Colonic mucosa (tissue), 4 donors: ENCODE results near the gene OR5A1. TPM values are rescaled to one million over a fixed set of nuclear protein-coding genes. Genes with fewer than 3 reads are reported as not detected.
"Not testable (repeated sequence)": the region's sequence is repeated elsewhere in the genome, so short reads cannot be mapped to it uniquely, and the experiment has no call there.

Experiments
- DNase-seq: peaks from one replicate; pipeline ENCODE4 v3.0.0-alpha.2; 2020
- H3K27ac ChIP-seq: fragments of 200-600 bp; one replicate; pipeline ENCODE4 v1.8.0; 2021
- H3K27me3 ChIP-seq: fragments of 200-600 bp; one replicate; pipeline ENCODE4 v1.8.0; 2021
- H3K36me3 ChIP-seq: fragments of 200-600 bp; one replicate; pipeline ENCODE4 v1.8.0; 2021
- H3K4me1 ChIP-seq: fragments of 200-600 bp; one replicate; pipeline ENCODE4 v1.8.0; 2021; ENCODE audit warnings: mild to moderate bottlenecking
- H3K4me3 ChIP-seq: fragments of 200-600 bp; one replicate; pipeline ENCODE4 v1.8.0; 2021
- H3K9ac ChIP-seq, 2 donors: one replicate each; pipeline ENCODE4 v1.7.0; 2013; ENCODE audit warnings: control low read depth in 2 of 2, low read depth in 2 of 2, low read length in 2 of 2
- H3K9me3 ChIP-seq: fragments of 200-600 bp; one replicate; pipeline ENCODE4 v1.8.0; 2021
- intact Hi-C: fragments of 100-400 bp; cut with DNase I; formaldehyde crosslinking; loops from one replicate; pipeline ENCODE4 v1.14.1; 2022
- total RNA-seq, 2 donors: library from RNA; stranded (reverse); fragmentation: NEBNext Ultra II Directional in 1 of 2; extraction: Animal tissue kit (Norgen Biotek cat#: 25700) in 1 of 2; gene quantifications; one replicate each; pipeline ENCODE4 v1.2.1, GENCODE V29; 2021
- TF ChIP-seq, protein P1 (sequence below): fragments of 200-600 bp; IDR thresholded peaks from one replicate; pipeline ENCODE4 v1.8.0; 2022; ENCODE audit warnings: antibody characterized with exemption, mild to moderate bottlenecking
- donor health status: healthy.
- donor health status: DM: no; HTN: no; CAD: no.
- donor health status: DM: no; HTN: no; CAD: no.

OR5A1 gene
- total RNA-seq, 2 donors from 2014 or later: not detected

- intact Hi-C loops: loop anchor here (10.0 kb wide), 1 partner anchor 140 kb away; no protein-coding TSS in a partner anchor
Observed at GRCh38 chr11:59425131-59425530, 11.1 kb upstream of the OR5A1 start.

GRCh38 chr11:59426361-59427067, 9.8 kb upstream of the OR5A1 start, which contains the start of gene OR5A2:
Gene OR5A2 (minus strand): TSS chr11:59426413. CDS start chr11:59422953, 3,460 bp downstream.
- intact Hi-C loops: loop anchor here (10.0 kb wide), 1 partner anchor 142 kb away; no protein-coding TSS in a partner anchor
- TF ChIP-seq, protein P1, sequence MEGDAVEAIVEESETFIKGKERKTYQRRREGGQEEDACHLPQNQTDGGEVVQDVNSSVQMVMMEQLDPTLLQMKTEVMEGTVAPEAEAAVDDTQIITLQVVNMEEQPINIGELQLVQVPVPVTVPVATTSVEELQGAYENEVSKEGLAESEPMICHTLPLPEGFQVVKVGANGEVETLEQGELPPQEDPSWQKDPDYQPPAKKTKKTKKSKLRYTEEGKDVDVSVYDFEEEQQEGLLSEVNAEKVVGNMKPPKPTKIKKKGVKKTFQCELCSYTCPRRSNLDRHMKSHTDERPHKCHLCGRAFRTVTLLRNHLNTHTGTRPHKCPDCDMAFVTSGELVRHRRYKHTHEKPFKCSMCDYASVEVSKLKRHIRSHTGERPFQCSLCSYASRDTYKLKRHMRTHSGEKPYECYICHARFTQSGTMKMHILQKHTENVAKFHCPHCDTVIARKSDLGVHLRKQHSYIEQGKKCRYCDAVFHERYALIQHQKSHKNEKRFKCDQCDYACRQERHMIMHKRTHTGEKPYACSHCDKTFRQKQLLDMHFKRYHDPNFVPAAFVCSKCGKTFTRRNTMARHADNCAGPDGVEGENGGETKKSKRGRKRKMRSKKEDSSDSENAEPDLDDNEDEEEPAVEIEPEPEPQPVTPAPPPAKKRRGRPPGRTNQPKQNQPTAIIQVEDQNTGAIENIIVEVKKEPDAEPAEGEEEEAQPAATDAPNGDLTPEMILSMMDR: no peak
- no peaks in the 10 kb centered on the region for H3K36me3 ChIP-seq
- no peaks in the 10 kb centered on the region for H3K9me3 ChIP-seq
- no peaks in the 10 kb centered on the region for H3K27me3 ChIP-seq
- no peak for DNase-seq
- H3K4me1 ChIP-seq: no peaks in the 10 kb centered on the region
- H3K27ac ChIP-seq: no peak within 1 kb of the TSS
- H3K9ac ChIP-seq: no peak within 1 kb of the TSS
- no peak within 1 kb of the TSS for H3K4me3 ChIP-seq

More at GRCh38 chr11:59425131-59425530, 11.1 kb upstream of the OR5A1 start:
- no peak overlapping the region for H3K27ac ChIP-seq
- no peak overlapping the region for H3K9ac ChIP-seq
- no peak for DNase-seq
- TF ChIP-seq, protein P1: no peak
- no peaks in the 10 kb centered on the region for H3K36me3 ChIP-seq
- H3K4me1 ChIP-seq: no peaks in the 10 kb centered on the region
- H3K9me3 ChIP-seq: no peaks in the 10 kb centered on the region
- no peak overlapping the region for H3K4me3 ChIP-seq
- no peaks in the 10 kb centered on the region for H3K27me3 ChIP-seq

DNA sequence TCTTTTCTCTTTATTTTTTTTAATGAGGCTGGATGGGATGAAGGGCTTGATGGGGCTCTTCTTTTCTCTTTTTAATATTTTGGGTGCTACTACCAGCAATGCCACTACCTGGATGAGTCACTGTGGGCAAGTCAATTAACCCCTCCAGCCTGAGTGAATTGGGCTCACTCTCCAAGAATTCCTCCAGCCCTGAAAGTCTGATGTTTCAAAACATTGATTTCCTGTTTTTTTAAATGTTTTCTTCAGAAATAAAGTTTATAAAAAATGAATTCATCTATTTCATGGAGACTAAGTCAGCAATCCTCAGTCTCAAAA, 9.2 kb upstream of the OR5A1 start:
- intact Hi-C loops: loop anchor here (10.0 kb wide), 1 partner anchor 142 kb away; no protein-coding TSS in a partner anchor

DNA sequence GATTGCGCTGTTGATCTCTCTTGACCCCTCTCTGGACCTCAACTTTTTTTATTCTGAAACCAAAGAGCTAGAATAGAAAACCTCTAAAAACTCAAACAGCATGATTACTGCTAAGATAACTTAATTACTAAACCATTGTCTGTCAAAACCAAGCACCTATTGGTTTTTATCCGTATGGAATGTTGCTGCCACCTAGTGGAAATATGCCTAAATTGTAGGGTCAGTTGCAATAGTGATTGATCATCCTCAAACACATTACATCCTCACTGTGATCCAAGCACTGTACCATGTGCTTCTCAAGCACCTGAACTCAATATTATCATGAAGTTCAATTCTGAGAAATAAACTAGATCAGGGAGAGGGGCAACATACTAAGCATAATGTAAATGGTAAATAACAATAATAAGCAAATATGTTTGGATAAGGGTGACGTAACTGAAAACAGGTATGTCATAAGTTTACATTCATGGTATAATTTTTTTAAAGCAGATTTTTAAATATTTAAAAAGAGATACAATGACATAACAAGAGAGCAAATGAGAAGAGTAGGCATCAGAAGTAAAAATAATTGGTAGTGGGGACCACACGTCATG, 6.2 kb upstream of the OR5A1 start:
- intact Hi-C loops: loop anchor here (5.0 to 10.0 kb wide), 2 partner anchors 145 to 223 kb away; no protein-coding TSS in a partner anchor
- peak; percentile 49 for DNase-seq
- no peak overlapping the region for H3K9ac ChIP-seq
- no peak overlapping the region for H3K4me3 ChIP-seq
- no peaks in the 10 kb centered on the region for H3K27me3 ChIP-seq
- TF ChIP-seq, protein P1: peak; percentile 73
- no peaks in the 10 kb centered on the region for H3K9me3 ChIP-seq
- no peak overlapping the region for H3K27ac ChIP-seq
- no peaks in the 10 kb centered on the region for H3K4me1 ChIP-seq
- H3K36me3 ChIP-seq: no peaks in the 10 kb centered on the region

More for the DNA sequence above, 9.2 kb upstream of the OR5A1 start:
- no peaks in the 10 kb centered on the region for H3K4me1 ChIP-seq
- H3K27me3 ChIP-seq: no peaks in the 10 kb centered on the region
- no peak overlapping the region for H3K9ac ChIP-seq
- no peak overlapping the region for H3K4me3 ChIP-seq
- H3K36me3 ChIP-seq: no peaks in the 10 kb centered on the region
- H3K9me3 ChIP-seq: no peaks in the 10 kb centered on the region
- H3K27ac ChIP-seq: no peak overlapping the region
- TF ChIP-seq, protein P1: no peak
- no peak for DNase-seq

- H3K4me1 ChIP-seq: no peaks in the 10 kb centered on the region
- no peak overlapping the region for H3K9ac ChIP-seq
- no peak overlapping the region for H3K4me3 ChIP-seq
- no peaks in the 10 kb centered on the region for H3K27me3 ChIP-seq
- H3K9me3 ChIP-seq: no peaks in the 10 kb centered on the region
- intact Hi-C loops: no loop called here
- H3K27ac ChIP-seq: no peak overlapping the region
- no peak for DNase-seq
- no peaks in the 10 kb centered on the region for H3K36me3 ChIP-seq
- TF ChIP-seq, protein P1: no peak
Observed at GRCh38 chr11:59437770-59438169, 1.5 kb downstream of the OR5A1 start.

GRCh38 chr11:59445624-59446023, 9.4 kb downstream of the OR5A1 start:
- H3K9ac ChIP-seq: not testable (repeated sequence)

More at GRCh38 chr11:59445624-59446023, 9.4 kb downstream of the OR5A1 start:
- H3K36me3 ChIP-seq, H3K9me3 ChIP-seq, DNase-seq, H3K27me3 ChIP-seq, intact Hi-C loops, H3K4me1 ChIP-seq, H3K4me3 ChIP-seq, H3K27ac ChIP-seq: not testable (repeated sequence)
